ENCODE measurements around the gene UBE2E3. TPM values are rescaled to one million over a fixed set of nuclear protein-coding genes. Genes with fewer than 3 reads are reported as not detected.

The UBE2E3 gene
- total and polyA plus RNA-seq, 2 experiments from 2014 or later, result 111 to 112 TPM

- H3K9me3 Mint-ChIP-seq, result peaks cover 3% of the 10 kb centered on the region; the same call in 1 of the 3 replicates
- ATAC-seq (no peak), DNase-seq (ENCODE audit: low spot score) (no peak)
- peaks cover 46% of the 10 kb centered on the region for H3K4me1 Mint-ChIP-seq
- H3K27ac ChIP-seq (ENCODE audit: low read depth), result peak overlapping the region; percentile 40; the same call in 1 of the 2 replicates
- H3F3A ChIP-seq (replicated peaks; ENCODE audit: low read depth), result no peaks in the 10 kb centered on the region
- peaks cover 29% of the 10 kb centered on the region for H3K79me2 ChIP-seq (replicated peaks; ENCODE audit: insufficient read depth)
- H3K4me2 ChIP-seq, result peak overlapping the region; percentile 74
- no peaks in the 10 kb centered on the region for H3K27me3 ChIP-seq (ENCODE audit: insufficient read depth)
- peaks cover 23% of the 10 kb centered on the region for H3K36me3 Mint-ChIP-seq (ENCODE audit: low read depth)
- H4K20me1 ChIP-seq (replicated peaks; ENCODE audit: insufficient read depth), result no peaks in the 10 kb centered on the region
- H3K27me3 Mint-ChIP-seq (ENCODE audit: insufficient read depth, low read depth, poor library complexity), result peaks cover 7% of the 10 kb centered on the region
- peaks cover 50% of the 10 kb centered on the region for H3K4me1 ChIP-seq (ENCODE audit: insufficient read depth)
- no peaks in the 10 kb centered on the region; the same call in 1 of the 2 replicates for H3K36me3 ChIP-seq (ENCODE audit: insufficient read depth)
- peak overlapping the region; percentile 62; the same call in 1 of the 2 replicates for H3K27ac Mint-ChIP-seq
- peak overlapping the region; percentile 70 for H3K4me3 Mint-ChIP-seq
- H3K4me3 ChIP-seq, result peak overlapping the region; percentile 55
- no peaks in the 10 kb centered on the region for H3K9me2 ChIP-seq (ENCODE audit: insufficient read depth)
- no peak for TF ChIP-seq EZH2phosphoT487 (IDR thresholded peaks at IDR 0.05; ENCODE audit: unreplicated experiment)
- no peak for TF ChIP-seq JUNB (IDR thresholded peaks at IDR 0.05; ENCODE audit: unreplicated experiment)
- TF ChIP-seq POLR2AphosphoS5 (IDR thresholded peaks at IDR 0.05; ENCODE audit: low read depth), result no peak
- TF ChIP-seq ZNF331 (CRISPR knock-in tag; IDR thresholded peaks at IDR 0.05; ENCODE audit: low read depth), result no peak
- TF ChIP-seq ZNF114 (CRISPR knock-in tag; IDR thresholded peaks at IDR 0.05), result no peak
- TF ChIP-seq STAT1 (IDR thresholded peaks at IDR 0.05; ENCODE audit: unreplicated experiment), result no peak
- no peak for TF ChIP-seq ZNF462 (CRISPR knock-in tag; IDR thresholded peaks at IDR 0.05)
- TF ChIP-seq CREB1 (CRISPR knock-in tag; IDR thresholded peaks at IDR 0.05; ENCODE audit: low read depth), result no peak
- TF ChIP-seq EZH2 (IDR thresholded peaks at IDR 0.05; ENCODE audit: low read depth, unreplicated experiment), result no peak
- TF ChIP-seq NANOG (IDR thresholded peaks at IDR 0.05; ENCODE audit: borderline replicate concordance), result no peak
- TF ChIP-seq CTCF (conservative IDR thresholded peaks at IDR 0.05; ENCODE audit: low read depth in 2 of 2), result no peak
- no peak for TF ChIP-seq REST (IDR thresholded peaks at IDR 0.05; ENCODE audit: unreplicated experiment)
- no peak for TF ChIP-seq ETS1 (IDR thresholded peaks at IDR 0.05)
- H2AFZ ChIP-seq, result peak overlapping the region; percentile 48; the same call in 1 of the 2 replicates
Measured at GRCh38 chr2:180979749-180980105, 678 bp upstream of the UBE2E3 start.

Measured in GM23338 (cell line).